IPS-NIHi7 (cell line): ENCODE data around the gene LIX1L.
"Not testable (repeated sequence)": the region's sequence is repeated elsewhere in the genome, so short reads cannot be mapped to it uniquely, and the experiment has no call there.

ENCODE experiments used
- DNase-seq: peaks from one replicate; pipeline ENCODE4 v3.0.0; 2012; ENCODE audit warnings: mixed read lengths; ENCODE audit errors: extremely low spot score

The LIX1L gene

DNA sequence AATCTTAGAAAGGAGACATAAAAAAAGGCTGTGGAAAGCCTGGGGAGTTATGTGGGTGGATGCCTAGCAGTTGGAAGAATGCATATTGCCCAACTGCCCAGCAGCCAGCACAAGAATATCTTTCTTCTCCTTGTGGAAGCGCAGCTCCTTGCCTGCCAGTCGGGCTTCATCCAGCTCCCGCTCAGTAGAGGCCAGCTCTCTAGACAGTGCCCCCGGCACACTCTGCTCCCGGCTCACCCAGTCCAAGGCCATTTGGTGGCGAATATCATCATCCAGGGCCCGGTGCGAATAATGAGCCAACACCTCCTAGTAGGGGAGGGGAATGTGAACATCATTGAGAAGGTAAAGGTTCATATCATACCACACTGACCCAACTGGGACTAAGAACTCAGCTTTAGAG lies 21.6 kb downstream of the LIX1L start:
- no peak for DNase-seq

DNA sequence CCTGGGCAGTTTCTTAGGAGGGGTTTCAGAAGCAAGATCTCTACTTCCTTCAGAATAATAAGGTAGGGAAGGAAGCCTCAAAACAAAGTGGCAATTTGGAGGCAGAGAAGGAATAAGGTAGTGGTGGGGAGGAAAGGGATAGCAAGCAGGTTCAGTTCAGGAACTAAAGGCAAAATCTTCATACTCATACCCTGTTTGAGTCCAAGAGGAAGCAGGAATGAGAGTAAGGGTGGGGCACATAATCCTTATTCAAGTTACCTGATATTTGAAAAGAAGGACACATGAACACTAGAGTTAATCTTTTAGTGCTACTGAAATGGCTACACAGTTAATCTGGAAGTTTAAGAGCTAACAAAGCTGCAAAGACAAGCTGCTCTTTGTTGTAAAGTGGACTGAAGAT lies 22.1 kb downstream of the LIX1L start:
- DNase-seq = no peak

DNA sequence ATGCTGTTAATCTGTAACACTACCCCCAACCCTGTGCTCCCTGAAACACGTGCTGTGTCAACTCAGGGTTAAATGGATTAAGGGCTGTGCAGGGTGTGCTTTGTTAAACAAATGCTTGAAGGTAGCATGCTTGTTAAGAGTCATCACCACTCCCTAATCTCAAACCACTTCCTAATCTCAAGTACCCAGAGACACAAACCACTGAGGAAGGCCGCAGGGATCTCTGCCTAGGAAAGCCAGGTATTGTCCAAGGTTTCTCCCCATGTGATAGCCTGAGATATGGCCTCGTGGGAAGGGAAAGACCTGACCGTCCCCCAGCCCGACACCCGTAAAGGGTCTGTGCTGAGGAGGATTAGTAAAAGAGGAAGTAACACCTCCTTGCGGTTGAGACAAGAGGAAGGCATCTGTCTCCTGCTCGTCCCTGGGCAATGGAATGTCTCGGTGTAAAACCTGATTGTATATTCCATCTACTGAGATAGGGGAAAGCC lies 25.3 kb downstream of the LIX1L start:
- DNase-seq = not testable (repeated sequence)

DNA sequence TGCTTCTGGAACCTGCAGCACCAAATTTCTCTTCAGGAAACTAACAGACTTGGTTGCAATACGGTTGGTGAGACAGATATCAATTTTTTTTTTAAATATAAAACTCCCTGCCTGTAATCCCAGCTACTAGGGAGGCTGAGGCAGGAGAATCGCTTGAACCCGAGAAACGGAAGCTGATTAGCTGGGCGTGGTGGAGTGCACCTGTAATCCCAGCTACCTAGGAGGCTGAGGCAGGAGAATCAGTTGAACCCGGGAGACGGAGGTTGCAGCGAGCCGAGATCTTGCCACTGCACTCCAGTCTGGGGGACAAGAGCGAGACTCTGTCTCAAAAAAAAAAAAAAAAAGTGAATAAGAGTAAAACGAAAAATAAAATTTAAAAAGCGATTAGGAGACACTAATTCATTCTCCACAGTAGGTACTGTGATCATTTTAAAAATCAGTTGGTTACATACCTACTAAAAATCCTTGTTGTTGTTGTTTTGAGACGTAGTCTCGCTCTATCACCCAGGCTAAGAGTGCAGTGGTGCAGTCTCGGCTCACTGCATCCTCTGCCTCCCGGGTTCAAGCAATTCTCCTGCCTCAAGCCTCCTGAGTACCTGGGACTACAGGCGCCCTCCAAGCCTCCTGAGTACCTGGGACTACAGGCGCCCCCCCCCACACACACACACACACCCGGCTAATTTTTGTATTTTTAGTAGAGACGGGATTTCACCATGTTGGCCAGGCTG lies 29.7 kb downstream of the LIX1L start:
- no peak for DNase-seq

DNA sequence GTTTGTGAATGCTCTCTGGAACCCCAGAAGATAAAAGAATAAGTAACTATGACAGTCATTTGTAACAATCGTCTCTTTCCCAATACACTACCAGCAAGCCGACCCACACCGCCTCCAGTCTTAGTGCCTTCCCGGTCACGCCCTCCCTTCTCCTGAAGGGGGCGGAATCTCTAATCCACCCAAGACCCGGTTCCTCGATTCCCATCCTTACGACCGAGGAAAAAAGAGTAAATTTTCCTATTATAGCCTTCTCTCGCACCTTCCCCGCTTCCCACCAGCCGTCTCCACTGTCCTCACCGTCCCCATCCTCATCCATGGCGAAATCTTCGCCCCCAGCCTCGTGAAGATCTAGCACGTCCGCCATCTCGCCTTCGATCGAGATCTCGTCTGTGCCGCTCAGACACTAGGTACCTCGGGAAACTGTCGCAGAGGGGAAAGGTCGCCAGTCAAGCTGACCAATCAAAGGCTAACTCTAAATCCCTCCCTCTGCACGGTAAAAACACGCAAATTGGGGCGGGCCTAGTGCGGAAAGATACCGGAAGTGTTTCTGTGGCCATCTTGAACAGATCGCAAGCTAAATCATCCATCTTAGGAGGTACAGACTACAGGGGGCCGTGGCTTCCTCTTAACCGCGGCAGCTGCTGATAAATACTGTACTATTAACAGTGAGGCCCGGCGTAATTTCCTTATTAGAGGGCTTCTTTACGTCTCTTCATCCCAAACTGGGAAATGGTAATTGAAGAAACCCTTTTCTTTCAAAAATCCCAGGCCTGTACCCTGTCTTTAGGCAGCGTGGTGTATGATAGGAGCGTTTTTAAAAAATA lies 30.5 kb downstream of the LIX1L start, which contains the start of gene RBM8A:
Gene RBM8A, minus strand, starts transcription at position 422 of the 824 bp plus-strand sequence. Its CDS starts 58 bp downstream, at position 364.
- DNase-seq = peak; percentile 88

DNA sequence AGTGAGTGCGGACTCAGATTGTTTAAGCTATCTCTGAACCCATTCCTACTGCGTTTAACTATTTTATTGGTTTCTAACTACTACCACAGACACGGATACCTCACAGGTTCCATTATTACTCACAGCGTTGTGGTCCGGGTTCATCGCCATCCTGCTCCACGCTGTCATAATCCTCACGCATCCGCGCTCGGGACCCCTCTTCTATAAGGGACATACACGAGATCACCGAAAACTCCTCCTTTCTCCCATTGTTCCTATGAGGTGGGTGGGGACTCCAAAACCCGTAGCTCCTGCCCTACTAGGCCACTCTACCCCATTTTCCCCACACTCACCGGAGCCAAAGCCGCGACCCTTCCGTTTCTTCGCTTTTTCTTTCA lies 31.1 kb downstream of the LIX1L start:
- no peak for DNase-seq

DNA sequence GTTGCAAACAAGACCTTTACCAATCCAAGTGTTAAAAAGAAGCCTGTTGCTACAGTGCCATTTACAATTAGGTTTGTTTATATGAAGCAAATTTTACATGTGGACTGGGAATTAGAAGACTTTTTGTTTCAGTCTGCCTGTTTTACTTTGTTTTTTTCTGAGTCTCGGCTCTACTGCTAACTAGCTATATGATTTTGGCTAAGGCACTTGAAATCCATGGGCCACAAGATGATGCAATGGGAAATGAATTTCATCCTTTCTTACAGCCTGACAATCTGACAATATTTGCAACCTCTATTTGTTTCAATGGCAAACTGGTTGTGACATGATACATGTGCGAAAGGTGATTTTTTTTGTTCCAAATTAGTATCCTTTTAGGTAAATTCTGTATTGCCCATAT lies 35.6 kb downstream of the LIX1L start:
- DNase-seq = no peak

DNA sequence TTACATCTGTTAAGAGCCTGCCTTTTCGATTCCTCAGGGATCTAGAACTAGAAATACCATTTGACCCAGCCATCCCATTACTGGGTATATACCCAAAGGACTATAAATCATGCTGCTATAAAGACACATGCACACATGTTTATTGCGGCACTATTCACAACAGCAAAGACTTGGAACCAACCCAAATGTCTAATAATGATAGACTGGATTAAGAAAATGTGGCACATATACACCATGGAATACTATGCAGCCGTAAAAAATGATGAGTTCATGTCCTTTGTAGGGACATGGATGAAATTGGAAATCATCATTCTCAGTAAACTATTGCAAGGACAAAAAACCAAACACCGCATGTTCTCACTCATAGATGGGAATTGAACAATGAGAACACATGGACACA lies 37.5 kb downstream of the LIX1L start:
- DNase-seq = not testable (repeated sequence)

DNA sequence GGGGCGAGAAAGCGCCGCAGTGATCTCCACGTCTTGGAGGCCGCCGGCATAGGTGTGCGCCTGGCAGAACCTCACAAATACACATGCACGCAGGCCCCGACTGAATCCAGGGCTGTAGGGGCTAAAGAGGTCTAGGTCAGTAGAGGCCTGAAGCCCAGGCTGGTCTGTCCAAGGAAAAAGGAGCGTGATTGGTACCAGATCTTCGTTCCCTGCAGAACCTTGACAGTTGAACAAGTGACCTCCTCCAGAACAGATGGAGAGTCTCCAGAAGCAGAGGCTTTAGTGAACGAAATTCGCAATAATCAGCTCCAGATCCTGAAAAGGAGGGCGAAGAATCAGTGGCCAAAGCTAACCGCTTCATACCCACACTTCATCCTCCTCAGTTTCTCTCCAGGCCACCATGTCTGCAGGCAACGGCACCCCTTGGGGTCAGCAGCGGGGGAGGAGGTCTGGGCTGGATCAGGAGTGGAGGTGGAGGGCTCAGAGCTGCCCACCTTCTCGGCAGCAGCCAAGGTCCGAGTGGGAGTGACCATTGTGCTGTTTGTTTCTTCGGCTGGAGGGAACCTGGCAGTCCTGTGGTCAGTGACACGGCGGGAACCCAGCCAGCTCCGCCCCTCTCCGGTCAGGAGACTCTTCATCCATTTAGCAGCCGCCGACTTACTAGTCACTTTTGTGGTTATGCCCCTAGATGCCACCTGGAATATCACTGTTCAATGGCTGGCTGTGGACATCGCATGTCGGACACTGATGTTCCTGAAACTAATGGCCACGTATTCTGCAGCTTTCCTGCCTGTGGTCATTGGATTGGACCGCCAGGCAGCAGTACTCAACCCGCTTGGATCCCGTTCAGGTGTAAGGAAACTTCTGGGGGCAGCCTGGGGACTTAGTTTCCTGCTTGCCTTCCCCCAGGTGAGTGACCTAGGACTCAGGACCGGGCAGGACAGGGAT lies 38.6 kb downstream of the LIX1L start:
- DNase-seq = peak; percentile 48

DNA sequence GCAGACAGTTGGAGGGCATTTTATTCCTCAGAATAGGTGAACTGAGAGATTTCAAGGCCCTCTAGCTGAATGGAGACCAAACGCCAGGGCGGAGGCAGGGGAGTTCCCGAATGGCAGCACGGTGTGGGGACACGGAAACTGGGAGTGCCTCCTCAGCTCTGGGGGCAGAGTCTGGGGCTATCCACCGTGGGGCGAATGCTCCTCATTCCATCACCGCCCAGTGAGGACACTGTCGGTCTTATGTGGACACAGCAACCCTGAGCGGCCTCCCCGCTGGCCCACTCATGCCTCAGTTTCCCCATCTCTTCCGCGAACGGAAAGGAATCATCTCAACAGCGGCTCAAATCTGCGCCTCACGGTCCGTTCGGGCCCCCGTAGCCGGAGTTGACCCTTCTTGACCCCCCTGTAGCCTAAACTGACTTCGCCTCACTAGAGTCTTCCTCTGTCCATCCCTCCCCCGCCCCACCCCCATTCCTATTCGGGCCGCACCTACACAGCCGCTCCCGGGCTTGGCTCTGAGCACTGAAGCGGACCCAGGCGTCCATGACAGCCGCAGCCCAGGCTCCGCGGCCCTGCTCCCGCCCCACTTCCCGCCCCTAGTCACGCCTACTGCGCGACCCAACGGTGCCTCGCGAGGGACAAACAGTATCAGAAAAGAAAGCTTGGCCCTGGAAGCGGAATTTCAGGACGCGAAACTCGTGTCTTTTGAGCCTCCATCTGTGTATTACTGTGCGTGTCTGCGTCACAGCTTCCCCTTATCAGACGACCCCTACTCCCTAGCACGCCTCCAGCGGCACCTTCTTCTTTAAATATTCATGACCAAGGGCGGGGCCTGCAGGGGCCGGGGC lies 39.4 kb downstream of the LIX1L start, which contains the start of gene PEX11B:
Gene PEX11B, minus strand, starts transcription at position 574 of the 848 bp plus-strand sequence. Its CDS starts 29 bp downstream, at position 545.
- peak; percentile 87 for DNase-seq

DNA sequence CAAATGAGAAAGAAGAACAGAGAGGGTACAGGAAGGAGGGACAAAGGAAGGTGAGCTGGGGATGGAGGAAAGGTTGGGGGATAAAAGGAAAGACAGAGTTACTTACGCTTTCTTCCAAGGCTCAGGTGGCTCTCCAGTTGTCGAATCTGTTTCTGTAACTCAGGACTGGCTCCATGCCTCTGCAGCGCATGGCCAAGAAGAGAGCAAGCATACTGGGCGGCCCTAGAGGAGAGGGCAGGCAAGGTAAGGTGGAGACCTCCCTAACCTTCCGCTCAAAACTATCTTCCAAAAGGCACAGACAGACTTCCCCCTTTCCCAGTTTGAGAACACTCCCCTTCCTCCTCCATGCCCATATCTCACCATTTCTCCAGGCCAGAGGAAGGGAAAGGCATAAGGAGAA lies 40.2 kb downstream of the LIX1L start:
- no peak for DNase-seq

DNA sequence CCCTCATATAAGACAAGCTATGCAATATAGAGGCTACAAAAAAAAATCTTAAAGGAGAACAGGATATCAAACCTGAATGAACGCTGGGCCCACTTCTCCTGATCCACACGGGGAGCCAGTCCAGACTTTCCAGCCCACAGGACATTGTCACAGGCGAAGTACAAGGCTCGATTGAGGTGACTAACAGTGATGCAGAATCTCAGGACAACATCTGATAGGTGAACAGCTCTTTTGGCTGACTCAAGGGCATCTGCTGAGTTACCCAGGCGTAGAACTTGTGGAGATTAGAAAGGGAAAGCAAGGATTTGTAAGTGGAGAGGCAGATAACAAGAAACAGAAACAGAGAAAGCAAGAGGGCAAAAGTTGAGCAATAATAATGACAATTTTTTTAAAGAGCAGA lies 41.1 kb downstream of the LIX1L start:
- no peak for DNase-seq

DNA sequence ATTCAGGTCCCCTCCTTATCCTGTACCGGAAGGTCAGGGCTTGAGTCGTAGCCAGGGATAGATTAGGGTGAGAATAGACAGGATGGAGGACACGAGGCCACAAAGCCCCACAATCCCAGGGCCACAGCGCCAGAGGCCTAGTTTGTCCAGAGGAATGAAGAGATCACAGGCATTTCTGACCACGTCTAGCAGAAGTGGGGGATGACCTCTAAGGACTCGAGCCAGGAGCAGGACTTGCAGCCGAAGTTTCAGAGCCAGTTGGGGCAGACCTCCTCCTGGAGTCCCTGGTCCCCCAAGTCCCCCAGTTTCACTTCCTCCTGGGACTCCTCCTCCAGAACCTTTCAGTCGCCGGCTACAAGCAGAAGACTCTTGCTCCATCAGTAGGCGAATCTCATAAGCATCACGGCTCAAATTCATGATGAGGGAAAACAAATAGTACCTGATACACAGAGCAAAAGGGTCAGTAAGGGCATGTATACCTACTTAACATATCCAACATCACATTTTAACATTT lies 45.6 kb downstream of the LIX1L start:
- no peak for DNase-seq

DNA sequence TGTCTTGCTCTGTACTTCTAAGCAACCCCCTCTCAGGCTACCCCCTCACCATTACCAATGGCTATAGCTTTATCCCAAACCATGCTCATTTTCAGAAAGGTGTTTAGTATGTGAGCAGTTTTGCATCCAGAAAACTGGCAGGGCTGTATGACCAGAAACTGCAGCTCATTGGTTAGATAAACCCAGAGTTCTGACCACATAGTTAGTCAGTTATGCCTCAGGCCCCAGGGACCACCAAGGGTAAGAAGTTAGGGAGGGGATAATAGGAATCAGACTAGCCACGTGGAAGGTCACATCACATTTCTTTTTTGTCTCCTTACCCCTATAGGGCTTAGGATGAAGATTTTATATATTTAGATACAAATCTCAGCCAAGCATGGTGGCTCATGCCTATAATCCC lies 49.2 kb downstream of the LIX1L start:
- no peak for DNase-seq

DNA sequence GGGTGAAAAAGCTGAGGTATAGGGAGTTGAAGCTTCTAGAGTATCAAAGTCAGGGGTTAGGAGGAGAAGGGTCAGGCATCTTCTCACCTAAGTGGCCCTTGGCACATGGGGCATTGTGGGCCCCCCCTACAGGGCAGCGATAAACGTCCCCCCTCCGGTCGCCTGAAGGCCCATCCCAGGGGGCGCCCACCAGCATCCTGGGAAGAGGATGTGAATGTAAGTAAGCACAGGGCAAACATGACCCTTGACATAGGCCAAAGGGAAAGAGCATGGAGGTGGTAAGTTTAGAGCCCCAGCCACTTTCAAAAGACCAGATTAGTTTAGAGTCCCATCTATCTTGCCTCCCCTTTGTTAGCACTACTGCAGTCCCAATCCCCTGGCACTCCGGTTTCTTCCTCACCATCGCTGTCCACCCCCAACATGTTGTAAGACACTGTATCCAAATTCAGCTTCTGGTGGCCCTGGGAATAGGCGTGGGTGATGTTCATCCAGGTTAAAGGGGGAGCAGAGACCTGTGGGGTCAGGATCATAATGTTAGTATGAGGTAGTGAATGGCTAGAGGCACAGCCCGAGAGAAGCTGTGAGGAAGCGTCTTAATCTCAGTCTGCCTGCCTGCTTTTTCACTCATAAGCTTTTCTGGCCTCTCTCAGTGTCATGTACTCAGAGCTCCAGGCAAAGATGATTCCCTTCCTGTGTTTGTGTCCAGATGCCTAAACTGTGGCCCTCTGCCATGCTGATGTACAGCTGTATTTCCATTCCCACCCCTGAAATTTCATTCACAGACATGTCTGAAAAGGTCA lies 50.7 kb downstream of the LIX1L start:
- no peak for DNase-seq

DNA sequence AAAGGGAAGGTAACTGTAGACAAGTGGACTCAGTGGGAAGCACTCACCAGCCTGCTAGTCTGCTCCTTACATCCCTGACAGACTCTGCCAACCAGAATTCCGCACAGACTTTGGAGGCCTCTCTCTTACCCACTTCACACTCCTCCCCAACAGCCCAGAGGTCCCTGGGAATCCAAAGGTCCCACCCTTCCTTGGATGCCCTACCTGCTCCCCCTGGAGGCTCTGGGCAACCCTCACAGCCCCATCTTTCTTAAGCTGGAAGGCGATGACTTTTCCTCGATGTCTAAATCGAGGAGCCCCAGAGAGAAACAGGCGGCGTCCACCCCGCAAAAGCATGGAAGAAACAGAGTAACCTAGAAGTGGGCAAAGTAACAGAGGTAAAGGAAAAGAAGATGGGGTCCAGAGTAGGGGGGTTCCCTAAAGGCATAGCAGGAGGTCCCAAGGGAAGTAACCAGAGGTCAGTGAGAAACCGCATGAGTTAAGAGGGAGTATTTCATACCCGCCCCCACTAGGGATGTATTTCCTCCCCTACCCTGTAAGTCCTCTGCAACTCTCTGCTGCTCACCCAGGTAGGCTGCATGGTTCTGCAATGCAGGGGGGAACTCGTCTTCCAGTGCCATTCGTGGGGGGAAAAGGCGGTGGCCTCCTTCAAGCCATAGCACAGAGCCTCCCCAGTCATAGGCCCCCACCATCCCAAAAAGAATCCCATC lies 56.4 kb downstream of the LIX1L start:
- DNase-seq = peak; percentile 59

DNA sequence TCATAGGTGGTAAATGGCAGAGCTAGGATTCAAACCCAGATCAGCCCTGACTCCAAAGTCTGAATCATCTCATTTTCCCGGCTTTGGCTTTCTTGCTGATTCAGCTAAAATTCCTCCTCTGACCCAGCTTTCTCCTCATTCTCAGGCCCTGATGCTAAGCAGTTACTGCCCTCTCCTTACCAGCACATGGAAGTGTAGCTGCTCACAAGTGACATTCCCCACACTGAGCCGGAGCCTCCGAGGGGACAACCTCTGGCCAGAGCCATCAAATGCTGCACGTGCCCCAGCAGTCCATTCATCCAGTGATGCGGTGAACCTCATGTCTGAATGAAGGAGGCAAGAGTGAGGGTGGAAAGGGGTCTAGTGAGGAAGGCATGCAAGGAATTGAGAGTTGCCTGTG lies 59.1 kb downstream of the LIX1L start:
- DNase-seq = no peak

DNA sequence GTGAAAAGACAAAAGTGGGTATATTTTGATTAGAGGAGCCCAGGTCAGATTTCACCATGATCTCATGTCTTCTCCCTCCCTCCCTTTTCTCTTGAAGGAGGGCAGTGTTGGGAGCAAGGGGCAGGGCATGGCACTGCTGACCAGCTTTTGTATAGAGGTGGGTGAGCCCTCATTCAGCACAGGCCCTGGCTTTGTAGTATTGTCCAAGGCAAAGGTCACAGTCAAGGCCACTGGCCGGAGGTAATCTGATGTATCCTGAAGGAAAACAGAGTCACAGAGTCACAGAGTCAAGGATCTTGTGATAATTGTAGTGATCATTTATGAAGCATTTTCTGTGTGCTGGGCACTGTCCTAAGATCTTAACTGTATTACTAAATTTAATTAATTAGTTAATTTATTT lies 59.8 kb downstream of the LIX1L start:
- DNase-seq = no peak

DNA sequence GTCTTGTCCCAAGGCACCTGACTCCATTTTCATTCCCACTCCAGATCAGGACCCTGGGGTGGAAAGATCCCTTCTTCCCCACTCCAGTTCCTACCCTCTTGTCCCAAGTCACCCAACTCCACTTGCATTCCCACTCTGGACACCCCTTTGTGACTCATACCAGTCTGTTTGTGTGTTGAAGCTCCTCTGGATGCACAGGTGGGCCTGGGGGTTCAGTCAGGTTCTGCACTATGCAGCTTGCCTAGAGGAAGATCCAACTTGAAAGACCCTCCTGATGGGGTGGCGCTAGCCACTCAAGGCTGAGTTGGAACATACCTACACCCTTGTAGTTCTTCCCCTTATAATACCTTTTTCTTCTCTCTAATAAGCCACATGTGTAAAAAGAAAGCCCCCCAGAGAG lies 62.3 kb downstream of the LIX1L start:
- no peak for DNase-seq
